GM19351 (cell line): ENCODE measurements around the gene MAPK4.
"Not testable (repeated sequence)": the region's sequence is repeated elsewhere in the genome, so short reads cannot be mapped to it uniquely, and the experiment has no call there.

Experiments
- ATAC-seq: cut with Tn5 transposase; IDR thresholded peaks from one replicate; pipeline ENCODE4 v1.9.1; 2021; ENCODE audit warnings: mild to moderate bottlenecking, moderate library complexity; ENCODE audit not compliant: unreplicated experiment

MAPK4 gene

GRCh38 chr18:50559752-50560680 is at the start of gene MAPK4:
MAPK4 (plus strand) TSS chr18:50560087; CDS start chr18:50663959, 103,872 bp downstream.
- peak; percentile 71 for ATAC-seq

- ATAC-seq, result not testable (repeated sequence)
These were observed 42.6 kb upstream of the MAPK4 start for GRCh38 chr18:50517277-50517676.

- ATAC-seq, result no peak
These were observed 40.9 kb upstream of the MAPK4 start for GRCh38 chr18:50518787-50519546.

- no peak for ATAC-seq
These were observed 36.7 kb upstream of the MAPK4 start for GRCh38 chr18:50523165-50523564.

GRCh38 chr18:50527636-50528307 is 32.1 kb upstream of the MAPK4 start:
- no peak for ATAC-seq

GRCh38 chr18:50528806-50529205 is 31.1 kb upstream of the MAPK4 start:
- ATAC-seq, result no peak

- not testable (repeated sequence) for ATAC-seq
These were observed 26.1 kb upstream of the MAPK4 start for GRCh38 chr18:50533822-50534221.

GRCh38 chr18:50544476-50544875 is 15.4 kb upstream of the MAPK4 start:
- ATAC-seq, result not testable (repeated sequence)

GRCh38 chr18:50545936-50546335 is 14.0 kb upstream of the MAPK4 start:
- ATAC-seq, result no peak

- no peak for ATAC-seq
These were observed 11.7 kb upstream of the MAPK4 start for GRCh38 chr18:50548160-50548559.

GRCh38 chr18:50551651-50552050 is 8.2 kb upstream of the MAPK4 start:
- ATAC-seq, result not testable (repeated sequence)

- ATAC-seq, result no peak
These were observed 1.7 kb upstream of the MAPK4 start for GRCh38 chr18:50558157-50558556.

- ATAC-seq, result no peak
These were observed 737 bp upstream of the MAPK4 start for GRCh38 chr18:50558948-50559751.

- peak; percentile 4 for ATAC-seq
These were observed 1.1 kb downstream of the MAPK4 start for GRCh38 chr18:50560681-50561629.

GRCh38 chr18:50562258-50562657 is 2.4 kb downstream of the MAPK4 start:
- ATAC-seq, result not testable (repeated sequence)

GRCh38 chr18:50562686-50563085 is 2.8 kb downstream of the MAPK4 start:
- ATAC-seq, result no peak

GRCh38 chr18:50563376-50563775 is 3.5 kb downstream of the MAPK4 start:
- ATAC-seq, result no peak

GRCh38 chr18:50569930-50570329 is 10.0 kb downstream of the MAPK4 start:
- no peak for ATAC-seq

GRCh38 chr18:50571606-50572005 is 11.7 kb downstream of the MAPK4 start:
- ATAC-seq, result no peak
